K562 (cell line): ENCODE data around the gene CYP46A1. TPM values are rescaled to one million over a fixed set of nuclear protein-coding genes. Genes with fewer than 3 reads are reported as not detected.

Experiments
- CREB1 ChIP-seq, 2 experiments: sonication (generic) in 1 of 2; formaldehyde crosslinking in 1 of 2; IDR thresholded peaks; 2 replicates each; pipeline versions ENCODE4 v1.6.1 to v1.8.0; 2012 to 2022; ENCODE audit warnings: inconsistent platforms in 1 of 2, mild to moderate bottlenecking in 1 of 2, missing genetic modification reagents in 1 of 2, moderate library complexity in 1 of 2
- DACH1 ChIP-seq: fragments of 450-650 bp; IDR thresholded peaks from 2 replicates; pipeline ENCODE4 v1.6.1; 2018; ENCODE audit not compliant: partially characterized antibody
- FOS ChIP-seq: IDR thresholded peaks from 3 replicates; pipeline ENCODE4 v1.6.1; 2011; ENCODE audit not compliant: insufficient read length; ENCODE audit errors: extremely low read depth
- HIVEP1 ChIP-seq: fragments of 250-450 bp; sonication (Bioruptor Pico); IDR thresholded peaks from 2 replicates; pipeline ENCODE4 v1.4.0; 2020; ENCODE audit warnings: mild to moderate bottlenecking
- ILK ChIP-seq: fragments of 450-650 bp; IDR thresholded peaks from 2 replicates; pipeline ENCODE4 v1.6.1; 2016; ENCODE audit warnings: missing genetic modification characterization, low read depth, mild to moderate bottlenecking, missing compliant biosample characterization, moderate library complexity, borderline replicate concordance
- MEF2D ChIP-seq: conservative IDR thresholded peaks from 2 replicates; pipeline ENCODE4 v1.6.1; 2016; ENCODE audit warnings: low read depth, missing genetic modification characterization, missing compliant biosample characterization
- MYNN ChIP-seq, 2 experiments: sonication (generic); formaldehyde crosslinking in 1 of 2; IDR thresholded peaks; 2 replicates each; pipeline versions ENCODE4 v1.5.0 to v1.6.1; 2016 to 2020; ENCODE audit warnings: antibody characterized with exemption in 1 of 2, missing genetic modification reagents in 1 of 2
- NR2C2 ChIP-seq, 2 experiments: fragments of 200-800 bp in 1 of 2; sonication (Bioruptor generic) in 1 of 2; sonication (generic) in 1 of 2; formaldehyde crosslinking in 1 of 2; IDR thresholded peaks; 2 replicates each; pipeline versions ENCODE4 v1.6.1 to v1.8.0; 2016 to 2022; ENCODE audit warnings: mild to moderate bottlenecking in 1 of 2, missing compliant biosample characterization in 1 of 2, missing genetic modification characterization in 1 of 2, missing genetic modification reagents in 1 of 2
- PRMT5 ChIP-seq: sonication (generic); formaldehyde crosslinking; IDR thresholded peaks from 2 replicates; pipeline ENCODE4 v1.5.0; 2020; ENCODE audit warnings: missing genetic modification reagents
- PURB ChIP-seq: sonication (generic); formaldehyde crosslinking; IDR thresholded peaks from 2 replicates; pipeline ENCODE4 v1.9.0; 2021; ENCODE audit warnings: low read depth, mild to moderate bottlenecking, missing genetic modification reagents
- SAFB ChIP-seq: fragments of 200-400 bp; formaldehyde crosslinking; IDR thresholded peaks from 2 replicates; pipeline ENCODE4 v1.6.1; 2017; ENCODE audit warnings: low read depth, low read length, borderline replicate concordance
- SMAD3 ChIP-seq: fragments of 450-650 bp; formaldehyde crosslinking; conservative IDR thresholded peaks from 2 replicates; pipeline ENCODE4 v1.4.0; 2020; ENCODE audit warnings: mild to moderate bottlenecking
- SMAD4 ChIP-seq: fragments of 250-450 bp; sonication (Bioruptor Pico); conservative IDR thresholded peaks from 2 replicates; pipeline ENCODE4 v1.8.0; 2021; ENCODE audit warnings: inconsistent platforms, mild to moderate bottlenecking, moderate library complexity
- TCF3 ChIP-seq: sonication (generic); formaldehyde crosslinking; IDR thresholded peaks from 2 replicates; pipeline ENCODE4 v1.4.0; 2020; ENCODE audit warnings: mild to moderate bottlenecking, missing genetic modification reagents
- YBX1 ChIP-seq: fragments of 450-650 bp; IDR thresholded peaks from 2 replicates; pipeline ENCODE4 v1.7.1; 2016; ENCODE audit warnings: mild to moderate bottlenecking
- ZNF197 ChIP-seq: fragments of 200-800 bp; sonication (Bioruptor generic); IDR thresholded peaks from 2 replicates; pipeline ENCODE4 v1.6.1; 2016; ENCODE audit warnings: low read depth, missing genetic modification characterization, missing compliant biosample characterization
- ZNF239 ChIP-seq: fragments of 250-450 bp; sonication (Bioruptor Pico); IDR thresholded peaks from 2 replicates; pipeline ENCODE4 v1.4.0; 2020; ENCODE audit warnings: mild to moderate bottlenecking
- ZNF274 ChIP-seq: IDR thresholded peaks from 2 replicates; pipeline ENCODE4 v1.6.1; 2011; ENCODE audit warnings: low read depth, mild to moderate bottlenecking, low read length, moderate library complexity, borderline replicate concordance
- ZNF668 ChIP-seq: fragments of 250-450 bp; sonication (Bioruptor Pico); IDR thresholded peaks from 2 replicates; pipeline ENCODE4 v1.8.0; 2022; ENCODE audit warnings: mild to moderate bottlenecking, inconsistent platforms
- ZNF79 ChIP-seq: fragments of 250-450 bp; sonication (Bioruptor Pico); IDR thresholded peaks from 2 replicates; pipeline ENCODE4 v1.4.0; 2020; ENCODE audit warnings: low read depth, mild to moderate bottlenecking, moderate library complexity
- polyA plus RNA-seq, 8 experiments: library from polyadenylated mRNA; depleted of rRNA in 4 of 8; stranded (reverse) in 5 of 8; unstranded in 3 of 8; fragments of >200 nt; fragmentation: Nextera tagmentation in 2 of 8; fragmentation: Illumina TruSeq in 1 of 8; extraction: Ambion mirVana in 2 of 8; extraction: Trizol in 1 of 8; gene quantifications; 2 replicates each; pipeline versions ENCODE4 v1.2.1 to v1.2.3, GENCODE V29; 2011 to 2014; ENCODE audit warnings: inconsistent platforms in 1 of 8, missing spikeins in 1 of 8
- total RNA-seq, 7 experiments: library from RNA; depleted of rRNA in 6 of 7; stranded (reverse); fragments of >200 nt in 6 of 7; fragmentation: Illumina TruSeq in 2 of 7; extraction: Trizol in 2 of 7; gene quantifications; 2 replicates each; pipeline versions ENCODE4 v1.2.1 to v1.2.3, GENCODE V29; 2011 to 2021; ENCODE audit warnings: low replicate concordance in 1 of 7
- TF ChIP-seq, protein P1 (sequence below): fragments of 450-650 bp; IDR thresholded peaks from 2 replicates; pipeline ENCODE4 v1.6.1; 2017; ENCODE audit warnings: antibody characterized with exemption, mild to moderate bottlenecking
- TF ChIP-seq, protein P2 (sequence below): sonication (generic); formaldehyde crosslinking; IDR thresholded peaks from 2 replicates; pipeline ENCODE4 v1.8.1; 2023; ENCODE audit warnings: mild to moderate bottlenecking, missing genetic modification reagents
- TF ChIP-seq, protein P3 (sequence below): fragments of 450-650 bp; formaldehyde crosslinking; IDR thresholded peaks from 2 replicates; pipeline ENCODE4 v1.4.0; 2022; ENCODE audit warnings: missing genetic modification characterization

CYP46A1 gene
- total and polyA plus RNA-seq, 9 of the 15 experiments (the other 6 are each of a cell fraction or from before 2014, with no cell fraction given) = not detected

DNA sequence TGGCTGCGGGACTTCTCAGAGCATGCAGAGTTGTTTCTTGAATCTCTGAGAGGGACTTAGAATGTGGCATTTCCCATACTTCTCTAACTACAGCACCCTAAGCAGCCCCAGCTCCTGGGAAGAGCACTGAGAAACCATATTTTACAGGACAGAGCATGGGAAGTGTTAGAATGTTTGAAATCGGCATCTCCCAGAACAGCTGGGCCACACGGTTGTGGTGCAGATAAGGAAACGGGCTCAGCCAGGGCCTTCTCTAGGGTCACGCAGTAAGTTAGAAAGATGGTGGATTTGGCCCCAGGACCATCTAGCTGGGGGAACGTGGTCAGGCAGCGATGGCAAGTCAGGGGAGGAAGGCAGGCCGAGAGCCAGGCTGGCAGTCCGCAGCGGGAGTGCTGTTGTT lies 49.7 kb upstream of the CYP46A1 start (continued):
- no peak for TF ChIP-seq NR2C2 (CRISPR knock-in tag; IDR thresholded peaks at IDR 0.05)
- TF ChIP-seq NR2C2 (tag; IDR thresholded peaks at IDR 0.05) = no peak
- TF ChIP-seq PRMT5 (CRISPR knock-in tag) = no peak
- TF ChIP-seq, protein P1, sequence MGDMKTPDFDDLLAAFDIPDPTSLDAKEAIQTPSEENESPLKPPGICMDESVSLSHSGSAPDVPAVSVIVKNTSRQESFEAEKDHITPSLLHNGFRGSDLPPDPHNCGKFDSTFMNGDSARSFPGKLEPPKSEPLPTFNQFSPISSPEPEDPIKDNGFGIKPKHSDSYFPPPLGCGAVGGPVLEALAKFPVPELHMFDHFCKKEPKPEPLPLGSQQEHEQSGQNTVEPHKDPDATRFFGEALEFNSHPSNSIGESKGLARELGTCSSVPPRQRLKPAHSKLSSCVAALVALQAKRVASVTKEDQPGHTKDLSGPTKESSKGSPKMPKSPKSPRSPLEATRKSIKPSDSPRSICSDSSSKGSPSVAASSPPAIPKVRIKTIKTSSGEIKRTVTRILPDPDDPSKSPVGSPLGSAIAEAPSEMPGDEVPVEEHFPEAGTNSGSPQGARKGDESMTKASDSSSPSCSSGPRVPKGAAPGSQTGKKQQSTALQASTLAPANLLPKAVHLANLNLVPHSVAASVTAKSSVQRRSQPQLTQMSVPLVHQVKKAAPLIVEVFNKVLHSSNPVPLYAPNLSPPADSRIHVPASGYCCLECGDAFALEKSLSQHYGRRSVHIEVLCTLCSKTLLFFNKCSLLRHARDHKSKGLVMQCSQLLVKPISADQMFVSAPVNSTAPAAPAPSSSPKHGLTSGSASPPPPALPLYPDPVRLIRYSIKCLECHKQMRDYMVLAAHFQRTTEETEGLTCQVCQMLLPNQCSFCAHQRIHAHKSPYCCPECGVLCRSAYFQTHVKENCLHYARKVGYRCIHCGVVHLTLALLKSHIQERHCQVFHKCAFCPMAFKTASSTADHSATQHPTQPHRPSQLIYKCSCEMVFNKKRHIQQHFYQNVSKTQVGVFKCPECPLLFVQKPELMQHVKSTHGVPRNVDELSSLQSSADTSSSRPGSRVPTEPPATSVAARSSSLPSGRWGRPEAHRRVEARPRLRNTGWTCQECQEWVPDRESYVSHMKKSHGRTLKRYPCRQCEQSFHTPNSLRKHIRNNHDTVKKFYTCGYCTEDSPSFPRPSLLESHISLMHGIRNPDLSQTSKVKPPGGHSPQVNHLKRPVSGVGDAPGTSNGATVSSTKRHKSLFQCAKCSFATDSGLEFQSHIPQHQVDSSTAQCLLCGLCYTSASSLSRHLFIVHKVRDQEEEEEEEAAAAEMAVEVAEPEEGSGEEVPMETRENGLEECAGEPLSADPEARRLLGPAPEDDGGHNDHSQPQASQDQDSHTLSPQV = no peak
- TF ChIP-seq SAFB = no peak
- no peak for TF ChIP-seq ZNF274
- TF ChIP-seq ZNF239 = peak; percentile 81
- TF ChIP-seq ZNF668 = no peak
- no peak for TF ChIP-seq PURB (CRISPR knock-in tag)
- peak; percentile 50 for TF ChIP-seq DACH1
- no peak for TF ChIP-seq SMAD4 (CRISPR knock-in tag)
- TF ChIP-seq, protein P2, sequence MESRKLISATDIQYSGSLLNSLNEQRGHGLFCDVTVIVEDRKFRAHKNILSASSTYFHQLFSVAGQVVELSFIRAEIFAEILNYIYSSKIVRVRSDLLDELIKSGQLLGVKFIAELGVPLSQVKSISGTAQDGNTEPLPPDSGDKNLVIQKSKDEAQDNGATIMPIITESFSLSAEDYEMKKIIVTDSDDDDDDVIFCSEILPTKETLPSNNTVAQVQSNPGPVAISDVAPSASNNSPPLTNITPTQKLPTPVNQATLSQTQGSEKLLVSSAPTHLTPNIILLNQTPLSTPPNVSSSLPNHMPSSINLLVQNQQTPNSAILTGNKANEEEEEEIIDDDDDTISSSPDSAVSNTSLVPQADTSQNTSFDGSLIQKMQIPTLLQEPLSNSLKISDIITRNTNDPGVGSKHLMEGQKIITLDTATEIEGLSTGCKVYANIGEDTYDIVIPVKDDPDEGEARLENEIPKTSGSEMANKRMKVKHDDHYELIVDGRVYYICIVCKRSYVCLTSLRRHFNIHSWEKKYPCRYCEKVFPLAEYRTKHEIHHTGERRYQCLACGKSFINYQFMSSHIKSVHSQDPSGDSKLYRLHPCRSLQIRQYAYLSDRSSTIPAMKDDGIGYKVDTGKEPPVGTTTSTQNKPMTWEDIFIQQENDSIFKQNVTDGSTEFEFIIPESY = no peak
- no peak for TF ChIP-seq YBX1
- no peak for TF ChIP-seq MYNN (IDR thresholded peaks at IDR 0.05)
- TF ChIP-seq MYNN (CRISPR knock-in tag; IDR thresholded peaks at IDR 0.05) = no peak
- TF ChIP-seq ZNF197 (CRISPR knock-in tag) = no peak
- TF ChIP-seq SMAD3 (CRISPR knock-in tag) = no peak
- no peak for TF ChIP-seq ILK (tag)
- no peak for TF ChIP-seq FOS
- TF ChIP-seq ZNF79 = no peak
- TF ChIP-seq, protein P3, sequence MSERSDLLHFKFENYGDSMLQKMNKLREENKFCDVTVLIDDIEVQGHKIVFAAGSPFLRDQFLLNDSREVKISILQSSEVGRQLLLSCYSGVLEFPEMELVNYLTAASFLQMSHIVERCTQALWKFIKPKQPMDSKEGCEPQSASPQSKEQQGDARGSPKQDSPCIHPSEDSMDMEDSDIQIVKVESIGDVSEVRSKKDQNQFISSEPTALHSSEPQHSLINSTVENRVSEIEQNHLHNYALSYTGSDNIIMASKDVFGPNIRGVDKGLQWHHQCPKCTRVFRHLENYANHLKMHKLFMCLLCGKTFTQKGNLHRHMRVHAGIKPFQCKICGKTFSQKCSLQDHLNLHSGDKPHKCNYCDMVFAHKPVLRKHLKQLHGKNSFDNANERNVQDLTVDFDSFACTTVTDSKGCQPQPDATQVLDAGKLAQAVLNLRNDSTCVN (CRISPR knock-in tag) = no peak
- peak; percentile 62 for TF ChIP-seq TCF3 (CRISPR knock-in tag)
- TF ChIP-seq HIVEP1 (CRISPR knock-in tag) = no peak
- no peak for TF ChIP-seq MEF2D
- TF ChIP-seq CREB1 (IDR thresholded peaks at IDR 0.05) = no peak
- no peak for TF ChIP-seq CREB1 (CRISPR knock-in tag; IDR thresholded peaks at IDR 0.05)
